Sciatic nerve (tissue), 2 donors: ENCODE results near the gene MYH15. TPM values are rescaled to one million over a fixed set of nuclear protein-coding genes. Genes with fewer than 3 reads are reported as not detected.

Experiments
- ATAC-seq: fragments of 200-7000 bp; cut with Tn5 transposase; one replicate; pipeline ENCODE4 v1.9.1; 2020; ENCODE audit warnings: mild to moderate bottlenecking, moderate library complexity
- DNase-seq: peaks from one replicate; pipeline ENCODE4 v3.0.0-alpha.2; 2020; ENCODE audit warnings: low spot score
- intact Hi-C: fragments of 100-400 bp; cut with DNase I; formaldehyde crosslinking; loops from one replicate; pipeline ENCODE4 v1.14.2; 2022
- total RNA-seq: library from RNA; stranded (reverse); fragmentation: NEBNext Ultra II Directional; extraction: Animal tissue kit (Norgen Biotek cat#: 25700); gene quantifications from one replicate; pipeline ENCODE4 v1.2.1, GENCODE V29; 2021
- donor health status: DM: no; HTN: no; CAD: no.
- donor health status: DM: no; HTN: no; CAD: no.

Gene MYH15
- 0.58 TPM for total RNA-seq

DNA sequence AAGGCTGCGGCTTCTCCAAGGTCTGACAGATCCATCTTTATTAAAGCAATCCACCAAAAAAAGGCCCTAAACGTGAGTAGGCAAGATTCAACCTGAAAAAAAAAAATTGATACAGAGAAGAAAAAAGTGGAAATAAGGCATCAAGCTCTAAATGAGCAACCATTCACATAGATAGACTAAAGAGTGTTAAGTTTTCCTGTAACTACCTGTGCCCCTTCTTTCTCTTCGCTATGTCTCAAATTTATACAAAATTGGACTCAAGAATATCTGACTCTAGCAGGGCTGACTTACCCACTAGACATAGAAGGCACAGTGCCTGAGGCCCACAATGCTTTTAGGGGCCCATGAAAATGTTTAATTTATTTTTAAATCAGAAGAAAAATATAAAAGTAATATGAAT is at the start of gene MYH15:
Gene MYH15 (minus strand): TSS at position 101 of the 400 bp plus-strand sequence. CDS start 66 bp downstream, at position 35.
- DNase-seq (no peak), ATAC-seq (no peak)
- intact Hi-C loops = no loop called here

DNA sequence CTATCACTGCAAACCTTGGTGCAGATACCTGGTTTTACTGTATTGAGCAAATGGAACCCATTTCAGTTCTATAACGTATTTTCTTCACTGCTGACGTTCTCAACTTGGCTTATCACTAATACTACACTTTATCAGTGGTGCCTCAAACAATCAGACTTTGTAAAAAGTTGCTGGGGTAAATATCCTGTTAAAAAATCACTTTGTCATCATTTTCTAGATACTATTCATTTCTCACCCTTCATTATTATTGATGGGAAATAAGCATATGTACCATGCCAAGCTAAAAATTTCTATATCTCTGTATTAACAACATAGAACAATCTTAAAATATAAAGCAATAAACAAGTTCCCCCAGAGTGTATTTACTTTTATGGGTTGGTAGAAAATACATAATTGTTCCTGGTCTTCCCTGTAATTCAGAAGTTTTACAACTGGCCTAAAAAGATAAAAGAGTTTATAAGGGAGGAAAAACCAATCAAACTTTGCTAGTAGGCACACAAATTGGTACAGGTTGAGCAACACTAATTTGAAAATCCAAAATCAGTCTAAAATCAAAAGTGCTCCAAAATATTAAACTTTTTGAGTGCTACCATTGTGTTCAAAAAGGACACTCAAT is 45.7 kb upstream of the MYH15 start:
- DNase-seq (no peak), ATAC-seq (no peak)
- intact Hi-C loops = no loop called here

DNA sequence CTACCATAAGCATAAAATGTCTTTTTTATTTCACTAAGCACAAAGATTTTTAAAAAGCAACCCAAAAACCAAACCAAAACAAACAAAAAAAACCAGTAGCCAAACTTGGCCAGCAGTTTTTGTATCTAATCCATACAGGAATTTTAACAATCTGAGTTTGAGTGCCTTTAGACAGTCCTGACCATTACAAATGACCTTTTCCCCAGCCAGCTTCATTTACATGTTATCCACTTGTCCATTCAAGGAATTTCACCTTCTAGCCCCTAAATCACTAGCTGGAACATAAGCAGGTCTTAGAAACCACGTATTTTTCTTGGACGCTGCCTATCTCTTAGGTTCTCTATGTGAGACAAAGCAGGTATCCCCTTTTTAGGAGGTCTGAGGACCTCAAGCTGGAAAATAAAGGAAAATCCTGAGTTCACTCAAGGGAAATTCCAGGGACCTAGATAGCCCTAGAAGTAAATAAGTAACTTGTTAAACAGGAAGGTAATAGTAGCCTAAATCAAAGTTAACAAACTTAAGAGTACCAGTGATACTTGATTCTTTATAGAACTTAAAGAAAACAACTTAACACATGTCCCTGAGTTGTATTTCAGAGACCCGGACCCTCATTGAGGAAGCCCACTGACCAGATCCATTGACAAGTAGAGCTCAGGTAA is 44.6 kb upstream of the MYH15 start:
- intact Hi-C loops = no loop called here
- DNase-seq (no peak), ATAC-seq (no peak)

DNA sequence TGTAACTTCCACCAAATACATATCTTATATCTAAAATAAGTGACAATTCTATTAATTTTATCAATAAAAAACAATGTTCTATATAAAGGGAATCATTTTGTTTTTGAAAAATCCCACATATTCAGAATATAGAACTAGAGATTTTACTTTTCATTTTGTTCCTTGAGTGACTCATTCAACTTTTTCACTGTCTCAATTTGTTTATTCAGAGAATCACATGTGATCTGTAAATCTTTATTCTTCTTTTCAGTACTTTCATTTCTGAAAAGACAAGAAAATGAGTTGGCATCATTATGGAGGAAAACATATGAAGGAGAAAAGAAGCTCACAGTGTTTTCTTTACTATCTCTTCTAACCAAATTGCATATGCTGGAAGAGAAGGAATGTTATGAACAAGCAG is 43.8 kb upstream of the MYH15 start:
- intact Hi-C loops = no loop called here
- no peak for ATAC-seq
- no peak for DNase-seq

DNA sequence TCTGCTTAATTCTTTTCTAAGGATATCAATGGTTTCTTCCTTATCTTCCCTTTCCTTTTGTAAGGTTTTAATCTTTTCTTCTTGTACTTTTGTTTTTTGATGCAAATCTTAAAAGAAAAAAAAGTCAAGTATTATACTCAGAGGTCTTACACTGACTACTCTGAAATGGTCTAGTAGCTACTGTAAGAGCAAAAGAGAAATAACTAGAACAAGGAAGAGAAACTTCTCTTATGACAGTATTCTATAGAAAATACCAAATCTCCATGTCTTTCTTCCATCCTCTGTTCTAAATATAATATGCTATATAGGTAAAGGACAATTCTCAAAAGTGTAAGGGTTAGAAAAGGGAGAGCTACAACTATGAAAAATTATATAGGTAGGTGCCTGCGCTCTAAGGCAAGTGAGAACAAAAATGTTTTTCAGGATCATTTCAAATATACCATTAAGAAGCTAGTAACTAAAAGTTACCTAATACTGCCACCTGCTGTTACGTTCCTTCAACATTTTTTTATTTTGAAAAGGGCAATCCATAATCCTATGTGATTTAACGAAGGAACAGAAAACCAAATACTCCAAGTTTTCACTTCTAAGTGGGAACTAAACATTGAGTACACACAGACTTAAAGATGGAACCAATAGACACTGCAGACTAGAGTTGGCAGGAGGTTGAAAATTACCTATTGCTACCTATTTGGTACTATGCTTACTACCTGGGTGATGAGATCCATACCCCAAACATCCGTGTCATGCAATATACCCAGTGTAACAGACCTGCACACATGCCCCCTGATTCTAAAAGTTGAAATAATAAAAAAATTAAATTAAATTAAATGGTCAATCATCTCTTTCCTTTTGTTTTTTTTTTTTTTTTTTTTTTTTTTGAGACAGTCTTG is 42.1 kb upstream of the MYH15 start:
- peak; percentile 58 for ATAC-seq
- intact Hi-C loops = loop anchor here (2.0 kb wide), 1 partner anchor 62 kb away; no protein-coding TSS in a partner anchor
- no peak for DNase-seq

DNA sequence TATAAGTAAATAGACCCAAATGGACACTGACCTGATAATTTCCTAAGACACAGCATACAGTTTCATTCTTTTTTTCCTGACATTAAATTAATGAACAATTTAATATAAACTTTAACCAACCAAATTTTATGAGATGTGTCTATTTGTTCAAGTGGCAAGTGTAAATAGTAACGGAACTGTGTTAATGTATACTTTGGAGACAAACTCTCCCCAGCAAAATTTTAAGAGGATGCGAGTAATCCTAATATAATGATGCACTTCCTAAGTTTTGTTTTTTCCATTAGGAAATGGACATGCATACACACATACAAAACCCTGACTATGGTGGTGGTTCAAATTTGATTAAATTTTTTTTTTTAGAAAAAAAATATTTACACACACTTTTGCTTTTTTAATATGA is 38.5 kb upstream of the MYH15 start:
- DNase-seq (no peak), ATAC-seq (no peak)
- intact Hi-C loops = no loop called here

DNA sequence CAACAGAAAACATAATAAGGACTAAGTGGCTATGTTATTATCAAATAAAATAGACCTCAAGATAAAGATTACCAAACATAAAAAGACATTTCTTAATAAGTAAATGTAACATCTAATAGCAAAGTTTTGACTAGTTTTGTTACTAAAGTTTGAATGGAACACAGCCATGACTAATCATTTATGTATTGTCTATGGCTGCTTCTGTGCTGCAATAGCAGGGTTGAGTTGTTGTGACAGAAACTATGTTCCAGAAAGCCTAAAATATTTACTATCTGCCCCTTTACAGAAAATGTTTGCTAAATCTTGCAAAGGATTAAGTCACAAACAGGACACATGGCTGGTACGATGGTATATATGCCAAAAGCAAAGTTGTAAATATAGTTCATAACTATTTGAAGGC is 37.9 kb upstream of the MYH15 start:
- intact Hi-C loops = no loop called here
- no peak for ATAC-seq
- DNase-seq = no peak

DNA sequence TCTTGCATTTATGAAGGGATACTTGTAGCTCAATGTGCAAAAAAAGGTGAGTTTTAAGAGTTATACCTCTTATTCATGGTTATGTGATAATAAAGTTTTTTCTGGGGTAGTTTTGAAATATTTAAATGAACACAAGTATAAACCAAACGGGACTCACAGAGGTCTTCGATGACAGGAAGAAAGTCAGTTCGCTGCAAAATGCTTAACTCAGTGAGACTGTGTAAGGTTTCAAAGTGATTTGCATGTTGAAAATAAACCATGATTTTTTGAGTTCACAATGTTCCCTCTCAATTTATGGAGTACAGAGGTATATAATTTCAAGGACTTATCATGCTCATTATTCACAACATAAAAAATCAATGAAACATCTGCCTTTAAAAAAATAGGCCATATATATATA is 36.3 kb upstream of the MYH15 start:
- no peak for ATAC-seq
- intact Hi-C loops = no loop called here

DNA sequence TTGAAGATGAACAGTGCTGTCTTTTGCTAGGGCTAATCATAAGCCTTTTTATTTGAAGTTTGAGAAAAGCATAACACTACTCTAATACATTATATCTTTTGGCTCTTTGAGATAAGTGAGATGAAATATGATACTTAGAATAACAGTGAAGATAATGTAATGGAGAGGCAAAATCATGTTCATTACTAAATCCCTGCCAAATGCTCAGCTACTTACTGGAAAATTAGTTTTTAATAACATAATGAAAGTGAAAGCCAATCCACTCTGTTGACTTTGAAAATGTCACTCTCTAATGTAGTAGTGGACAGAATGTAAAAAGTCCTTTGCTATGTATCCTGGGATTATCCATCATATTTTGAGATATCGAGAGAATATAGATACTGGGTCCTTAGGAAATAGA is 35.9 kb upstream of the MYH15 start:
- no peak for ATAC-seq
- intact Hi-C loops = no loop called here
- DNase-seq = no peak

More for the DNA sequence above, 36.3 kb upstream of the MYH15 start:
- no peak for DNase-seq

DNA sequence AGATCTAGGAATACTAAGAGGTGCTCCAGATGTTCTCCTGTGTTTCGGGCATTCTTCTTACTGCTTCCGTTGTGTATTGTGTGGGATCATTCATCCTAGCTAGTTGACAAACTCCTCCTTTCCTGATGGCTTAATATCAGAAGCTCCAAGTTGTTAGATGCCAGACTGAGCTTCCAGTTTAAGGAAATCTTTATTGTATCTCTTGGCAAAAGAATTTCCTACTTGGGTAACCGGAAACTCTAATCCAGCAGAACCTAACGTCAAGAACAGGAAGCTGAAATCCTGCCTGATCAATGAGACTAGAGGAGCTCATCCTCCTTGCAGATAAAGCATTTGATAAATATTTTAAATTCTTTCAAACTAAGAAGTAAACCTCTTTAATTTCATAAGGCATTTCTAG is 27.7 kb upstream of the MYH15 start:
- ATAC-seq (no peak), DNase-seq (no peak)
- intact Hi-C loops = no loop called here

DNA sequence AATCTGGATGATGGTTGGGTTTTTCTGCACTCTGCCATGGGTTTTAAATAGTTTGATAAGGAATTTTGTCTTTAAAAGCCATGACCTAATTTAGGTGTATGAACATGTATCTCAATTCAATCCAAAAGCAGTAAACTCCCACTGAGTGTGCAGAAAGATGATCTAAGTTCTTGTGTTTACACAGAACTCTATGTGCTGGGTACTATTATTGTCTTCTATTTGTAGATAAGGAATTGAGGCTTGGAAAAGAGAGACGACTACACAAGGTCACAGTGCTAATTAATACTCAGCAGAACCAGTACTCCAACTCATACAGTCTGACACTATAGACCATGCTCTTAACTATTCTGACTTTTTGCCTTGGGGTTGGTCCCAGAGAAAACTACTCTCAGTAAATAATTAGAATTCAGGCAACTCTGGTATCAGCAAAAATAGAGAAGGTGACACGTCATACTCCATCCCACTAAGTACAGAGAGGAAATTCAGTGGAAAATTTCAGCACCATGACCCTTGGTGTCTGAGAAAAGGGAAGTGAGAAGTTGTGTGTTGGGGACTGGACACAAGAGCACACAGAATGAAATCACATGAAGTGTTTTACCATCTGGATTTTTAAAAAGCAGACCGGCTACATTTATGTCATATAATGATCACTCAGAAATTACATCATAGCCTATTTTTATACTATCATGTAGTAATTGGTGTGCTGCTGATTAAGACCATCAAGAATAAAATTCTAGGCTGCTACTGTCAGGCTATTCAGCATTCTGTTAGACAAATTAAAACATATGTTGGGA is 18.3 kb upstream of the MYH15 start:
- DNase-seq (no peak), ATAC-seq (peak; percentile 66)
- intact Hi-C loops = no loop called here

DNA sequence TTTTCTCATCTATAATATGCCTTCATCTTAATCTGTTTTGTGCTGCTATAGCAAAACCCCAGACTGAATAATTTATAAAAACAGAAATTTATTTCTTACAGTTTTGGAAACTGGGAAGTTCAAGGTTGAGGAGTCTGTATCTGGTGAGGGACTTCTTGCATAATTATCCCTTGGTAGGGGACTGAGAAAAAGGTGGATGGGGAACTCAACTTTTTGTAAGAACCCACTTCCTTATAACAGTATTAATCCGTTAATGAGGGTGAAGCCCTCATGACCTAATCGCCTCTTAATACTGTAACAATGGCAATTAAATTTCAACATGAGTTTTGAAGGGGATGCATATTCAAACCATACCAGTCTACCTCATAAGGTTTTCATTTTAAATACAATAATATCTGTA is 17.4 kb upstream of the MYH15 start:
- DNase-seq (no peak), ATAC-seq (no peak)
- intact Hi-C loops = no loop called here

DNA sequence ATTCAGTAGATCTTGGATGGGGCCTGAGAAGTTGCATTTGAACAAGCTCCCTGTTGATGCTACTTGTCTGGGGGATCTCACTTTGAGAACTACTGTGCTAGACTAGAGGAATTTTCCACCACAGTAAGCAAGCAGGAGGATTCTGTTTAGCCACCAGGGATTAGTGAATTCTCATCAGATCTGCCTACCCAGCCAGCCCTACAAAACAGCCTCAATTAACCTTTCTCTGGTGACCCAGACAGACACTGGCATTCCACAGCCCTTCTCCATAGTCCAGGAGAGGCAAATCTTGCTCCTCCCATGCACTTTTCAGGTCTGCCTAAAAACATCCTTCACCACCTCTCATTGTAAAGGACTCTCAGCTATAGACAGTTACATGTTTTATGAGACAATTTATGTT is 16.7 kb upstream of the MYH15 start:
- DNase-seq = no peak
- intact Hi-C loops = no loop called here

DNA sequence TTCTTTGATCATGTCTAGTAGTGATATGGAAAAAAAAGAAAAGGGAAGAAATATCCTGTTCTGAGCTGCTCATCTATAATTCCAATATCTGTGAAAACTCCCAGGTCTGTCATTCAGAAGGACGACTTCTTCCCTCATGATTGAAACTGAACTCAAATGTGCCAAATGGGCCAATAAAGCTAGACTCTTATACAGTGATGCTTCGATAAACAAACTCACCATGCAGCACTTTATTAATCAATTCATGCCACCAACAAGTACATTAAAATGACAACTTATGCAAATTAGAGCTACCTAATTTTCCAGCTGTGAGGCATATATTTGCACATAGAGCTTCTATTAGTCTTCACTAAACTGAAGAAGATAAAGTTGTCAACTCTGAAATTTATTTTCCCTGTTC is 15.6 kb upstream of the MYH15 start:
- DNase-seq (no peak), ATAC-seq (no peak)
- intact Hi-C loops = no loop called here

More for the DNA sequence above, 16.7 kb upstream of the MYH15 start:
- ATAC-seq = no peak

DNA sequence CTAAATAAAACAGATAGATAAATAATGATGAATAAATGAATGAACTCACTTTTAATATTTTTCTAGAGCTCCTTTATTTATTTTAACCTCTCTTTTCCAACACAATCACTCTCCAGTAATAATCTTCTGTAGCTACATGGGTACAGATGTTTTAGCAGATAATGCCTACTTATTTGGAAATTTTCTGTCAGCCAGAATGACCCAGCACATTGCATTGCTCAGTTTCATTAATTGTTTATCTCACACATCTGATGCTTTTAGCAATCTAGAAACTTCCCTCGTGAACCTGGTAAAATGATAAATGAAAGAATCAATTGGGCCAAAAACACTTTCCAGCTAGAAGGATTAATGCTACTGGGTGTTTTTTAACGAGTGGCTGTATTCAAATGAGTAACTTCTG is 14.9 kb upstream of the MYH15 start:
- DNase-seq = no peak
- intact Hi-C loops = no loop called here
- ATAC-seq = no peak

DNA sequence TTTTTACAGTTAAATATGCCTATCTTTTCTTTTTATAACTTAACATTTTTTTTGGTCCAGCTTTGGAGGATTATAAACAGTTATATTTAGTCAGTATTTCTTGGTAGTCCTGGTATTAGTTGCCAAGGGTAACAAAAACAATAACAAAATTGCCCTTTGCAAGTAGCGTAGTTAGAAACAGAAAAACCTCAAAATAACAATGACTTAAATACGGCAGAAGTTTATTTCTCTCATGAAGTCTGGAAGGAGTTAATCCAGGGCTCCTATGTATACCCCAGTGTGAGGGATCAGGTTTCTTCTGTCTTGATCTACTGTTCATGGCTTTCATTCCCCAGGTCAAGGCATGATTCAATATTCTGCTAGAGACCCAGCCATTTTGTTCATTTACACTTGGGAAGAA is 14.1 kb upstream of the MYH15 start:
- intact Hi-C loops = no loop called here
- DNase-seq = no peak
- no peak for ATAC-seq

DNA sequence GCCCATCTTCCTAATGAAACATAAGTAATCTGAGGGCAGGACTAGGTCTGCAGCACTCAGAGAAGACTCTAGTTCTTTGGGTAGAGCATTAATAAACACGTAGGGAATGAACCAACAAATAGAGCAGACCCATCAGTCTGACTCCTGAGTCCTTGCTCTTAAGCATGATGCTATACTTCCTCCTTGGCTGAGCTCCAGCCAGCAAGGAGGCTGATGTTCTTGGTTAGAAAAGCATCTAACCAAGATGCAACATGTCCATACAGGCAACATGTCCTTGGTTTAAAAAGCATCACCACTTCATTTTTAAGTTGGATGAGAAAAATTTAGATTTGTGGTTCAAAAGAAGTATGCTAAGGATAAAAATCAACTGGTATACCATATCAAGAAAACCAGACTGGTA is 8.5 kb upstream of the MYH15 start:
- no peak for DNase-seq
- intact Hi-C loops = no loop called here
- no peak for ATAC-seq

DNA sequence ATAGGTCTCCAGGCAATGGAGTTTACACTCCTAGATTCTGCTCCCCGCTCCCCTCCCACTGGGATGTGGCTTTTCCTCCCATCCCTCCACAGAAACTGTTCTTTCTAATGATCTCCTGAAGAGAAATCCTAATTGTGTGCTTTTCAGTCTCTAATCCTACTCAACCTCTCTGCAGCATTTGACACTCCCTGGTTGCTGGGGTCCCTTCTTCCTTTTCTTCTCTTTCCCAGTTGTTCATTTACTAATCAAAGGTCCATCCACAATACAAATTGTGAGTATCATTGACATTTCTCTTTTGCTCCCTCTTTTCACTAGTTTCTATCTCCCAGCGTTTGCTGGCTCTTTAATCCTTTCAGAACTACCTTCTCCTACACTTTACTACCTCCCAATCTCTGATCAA is 6.5 kb upstream of the MYH15 start:
- intact Hi-C loops = no loop called here
- ATAC-seq = no peak
- DNase-seq = no peak

DNA sequence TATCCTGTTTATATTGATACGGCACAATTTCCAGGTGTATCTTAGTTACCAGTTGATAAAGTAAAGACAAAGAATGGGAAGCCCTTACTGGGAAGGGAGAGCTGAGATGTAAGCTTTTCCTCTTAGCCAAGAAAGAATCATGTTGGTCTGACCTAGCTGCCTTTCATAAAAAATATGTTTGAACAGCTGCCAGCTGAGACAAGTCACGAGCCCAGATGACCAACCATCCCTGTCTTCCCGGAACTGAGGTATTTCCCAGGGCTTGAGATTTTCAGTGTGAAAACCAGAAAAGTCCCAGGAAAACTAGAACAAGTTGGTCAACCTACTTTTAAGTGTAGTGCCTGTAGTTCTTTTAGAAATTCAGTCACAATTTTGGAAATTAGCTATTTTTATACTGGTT is 3.6 kb upstream of the MYH15 start:
- ATAC-seq = no peak
- no peak for DNase-seq
- intact Hi-C loops = no loop called here
